Activated CD4-positive, alpha-beta T cell treated with anti-CD3 and anti-CD28 coated beads, Interleukin-2, amount 10 ng/mL, durations not matched to agents 7 days and 5 days (primary cell): ENCODE measurements around the gene RNF115. TPM values are rescaled to one million over a fixed set of nuclear protein-coding genes. Genes with fewer than 3 reads are reported as not detected.

Experiments used
- CTCF ChIA-PET: fragments of 350-600 bp; sonication (Branson Sonifier 250); formaldehyde crosslinking; loops from one replicate; lab custom pipeline; 2021; ENCODE audit warnings: antibody characterized with exemption; lab: Charles Lee
- POLR2A ChIA-PET: fragments of 350-600 bp; sonication (Branson Sonifier 250); formaldehyde crosslinking; loops from one replicate; lab custom pipeline; 2021; ENCODE audit warnings: antibody characterized with exemption; lab: Charles Lee
- DNase-seq: peaks from one replicate; pipeline ENCODE4 v3.0.0-alpha.2; 2020
- H3K27ac Mint-ChIP-seq: one replicate; pipeline ENCODE4 v1.8.0; 2021; ENCODE audit warnings: mild to moderate bottlenecking, moderate library complexity, mixed read lengths
- H3K27me3 Mint-ChIP-seq: one replicate; pipeline ENCODE4 v1.8.0; 2021; ENCODE audit warnings: mixed read lengths
- H3K36me3 Mint-ChIP-seq: one replicate; pipeline ENCODE4 v1.8.0; 2021; ENCODE audit warnings: low read depth, mixed read lengths
- H3K4me1 Mint-ChIP-seq: one replicate; pipeline ENCODE4 v1.8.0; 2021; ENCODE audit warnings: mixed read lengths
- H3K4me3 Mint-ChIP-seq: one replicate; pipeline ENCODE4 v1.8.0; 2021; ENCODE audit warnings: mild to moderate bottlenecking, moderate library complexity, mixed read lengths
- H3K9me3 Mint-ChIP-seq: one replicate; pipeline ENCODE4 v1.8.0; 2021; ENCODE audit warnings: mixed read lengths
- total RNA-seq, 2 experiments: library from RNA; stranded (reverse); gene quantifications; one replicate each; pipeline ENCODE4 v1.2.3, GENCODE V29; 2021

Gene RNF115
- total RNA-seq = 10 to 100 TPM; 14.8 to 15.6 TPM

- Mint-ChIP-seq H3K27ac (peak within 1 kb of the TSS; percentile 95), H3K27me3 (no peaks in the 10 kb centered on the region), H3K4me3 (peak within 1 kb of the TSS; percentile 96), H3K4me1 (peaks cover 37% of the 10 kb centered on the region), H3K36me3 (peaks cover 37% of the 10 kb centered on the region), H3K9me3 (no peaks in the 10 kb centered on the region)
- DNase-seq = peak; percentile 92
- POLR2A ChIA-PET = no interaction called here
- CTCF ChIA-PET = interaction anchor here (0.9 to 4.2 kb wide), 5 partner anchors 11 to 198 kb away, joined by 3 to 24 read pairs (median 5); partner anchors contain the start of genes HJV and NUDT17
Observed at GRCh38 chr1:145823565-145824498, at the start of gene RNF115, which contains the start of gene POLR3C. RNF115 (minus strand) TSS chr1:145824095; CDS start chr1:145823873, 222 bp downstream. POLR3C (plus strand) TSS chr1:145824200; CDS start chr1:145825777, 1,577 bp downstream.

- Mint-ChIP-seq H3K27ac (peak overlapping the region; percentile 63), H3K4me1 (peaks cover 18% of the 10 kb centered on the region), H3K4me3 (peak overlapping the region; percentile 66), H3K36me3 (no peaks in the 10 kb centered on the region), H3K9me3 (no peaks in the 10 kb centered on the region), H3K27me3 (peaks cover 50% of the 10 kb centered on the region)
- ChIA-PET POLR2A (interaction anchor here (0.6 to 1.1 kb wide), 2 partner anchors 13 to 16 kb away, joined by 3 read pairs; no protein-coding TSS in a partner anchor), CTCF (interaction anchor here (1.0 to 6.8 kb wide), 8 partner anchors 9 to 55 kb away, joined by 3 to 63 read pairs (median 8); partner anchors contain the start of genes ANKRD35, NUDT17, PIAS3 and RBM8A)
- peak; percentile 49 for DNase-seq
Observed at GRCh38 chr1:145871994-145872924, 48.4 kb upstream of the RNF115 start.

- no peak overlapping the region for H3K27ac Mint-ChIP-seq
- no peaks in the 10 kb centered on the region for H3K36me3 Mint-ChIP-seq
- H3K9me3 Mint-ChIP-seq = no peaks in the 10 kb centered on the region
- DNase-seq = no peak
- H3K27me3 Mint-ChIP-seq = peaks cover 45% of the 10 kb centered on the region
- peaks cover 18% of the 10 kb centered on the region for H3K4me1 Mint-ChIP-seq
- ChIA-PET CTCF (interaction anchor here (2.7 to 6.8 kb wide), 2 partner anchors 15 to 22 kb away, joined by 19 to 63 read pairs; partner anchors contain the start of genes ANKRD35 and NUDT17), POLR2A (interaction anchor here (0.6 kb wide), 1 partner anchor 29 kb away, joined by 3 read pairs; no protein-coding TSS in a partner anchor)
- no peak overlapping the region for H3K4me3 Mint-ChIP-seq
Observed at GRCh38 chr1:145868232-145868631, 44.3 kb upstream of the RNF115 start.

DNA sequence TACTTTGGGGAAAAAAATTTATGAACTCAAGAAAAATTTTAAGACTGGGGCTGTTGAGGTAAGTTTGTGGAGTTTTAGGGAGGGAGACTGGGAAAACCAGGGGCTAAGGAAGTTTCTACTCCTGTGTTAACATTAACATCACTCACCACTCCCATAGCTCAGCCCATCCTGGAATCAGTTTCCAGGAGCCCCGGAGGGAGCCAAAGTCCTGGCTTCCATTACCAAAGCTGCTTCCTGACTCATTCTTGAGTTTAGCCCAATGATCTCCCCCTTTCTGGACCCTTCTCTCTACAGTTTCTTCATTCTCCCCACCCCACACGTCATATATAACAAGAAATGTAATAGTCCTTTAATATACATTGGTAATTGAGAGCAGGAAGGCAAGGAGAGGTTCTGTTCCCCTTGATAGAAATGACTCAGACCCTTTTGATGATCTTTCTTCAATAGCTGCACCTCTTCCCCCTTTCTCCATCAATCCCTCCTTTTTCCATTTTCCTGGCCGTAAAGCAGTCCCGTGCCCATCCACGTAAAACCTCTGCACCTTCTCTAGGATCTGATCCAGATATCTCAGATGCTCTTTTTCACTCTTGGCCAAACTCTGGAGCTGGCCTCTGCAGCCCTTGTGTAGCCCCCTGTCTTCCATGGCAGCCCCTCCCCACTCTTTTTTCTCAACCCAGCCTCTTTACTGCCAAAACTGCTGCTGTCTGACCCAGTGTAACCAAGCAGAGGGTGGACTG, 39.6 kb upstream of the RNF115 start:
- H3K27ac Mint-ChIP-seq = no peak overlapping the region
- peaks cover 33% of the 10 kb centered on the region for H3K27me3 Mint-ChIP-seq
- no peak overlapping the region for H3K4me3 Mint-ChIP-seq
- ChIA-PET POLR2A (no interaction called here), CTCF (interaction anchor here (0.6 to 1.4 kb wide), 10 partner anchors 9 to 169 kb away, joined by 3 to 5 read pairs (median 3); partner anchors contain the start of gene NUDT17)
- no peaks in the 10 kb centered on the region for H3K9me3 Mint-ChIP-seq
- peaks cover 8% of the 10 kb centered on the region for H3K4me1 Mint-ChIP-seq
- no peaks in the 10 kb centered on the region for H3K36me3 Mint-ChIP-seq
- DNase-seq = no peak

GRCh38 chr1:145859491-145860023, 35.7 kb upstream of the RNF115 start:
- Mint-ChIP-seq H3K4me1 (peaks cover 24% of the 10 kb centered on the region), H3K27ac (peak overlapping the region; percentile 88), H3K9me3 (no peaks in the 10 kb centered on the region), H3K36me3 (peaks cover 11% of the 10 kb centered on the region), H3K4me3 (peak overlapping the region; percentile 91), H3K27me3 (peaks cover 10% of the 10 kb centered on the region)
- ChIA-PET POLR2A (interaction anchor here (0.9 to 1.5 kb wide), 4 partner anchors 10 to 394 kb away, joined by 3 to 5 read pairs (median 4); partner anchors contain the start of gene RBM8A), CTCF (interaction anchor here (0.6 to 8.4 kb wide), 14 partner anchors 8 to 159 kb away, joined by 3 to 141 read pairs (median 5); partner anchors contain the start of genes ANKRD35, LIX1L and NUDT17)
- peak; percentile 80 for DNase-seq

DNA sequence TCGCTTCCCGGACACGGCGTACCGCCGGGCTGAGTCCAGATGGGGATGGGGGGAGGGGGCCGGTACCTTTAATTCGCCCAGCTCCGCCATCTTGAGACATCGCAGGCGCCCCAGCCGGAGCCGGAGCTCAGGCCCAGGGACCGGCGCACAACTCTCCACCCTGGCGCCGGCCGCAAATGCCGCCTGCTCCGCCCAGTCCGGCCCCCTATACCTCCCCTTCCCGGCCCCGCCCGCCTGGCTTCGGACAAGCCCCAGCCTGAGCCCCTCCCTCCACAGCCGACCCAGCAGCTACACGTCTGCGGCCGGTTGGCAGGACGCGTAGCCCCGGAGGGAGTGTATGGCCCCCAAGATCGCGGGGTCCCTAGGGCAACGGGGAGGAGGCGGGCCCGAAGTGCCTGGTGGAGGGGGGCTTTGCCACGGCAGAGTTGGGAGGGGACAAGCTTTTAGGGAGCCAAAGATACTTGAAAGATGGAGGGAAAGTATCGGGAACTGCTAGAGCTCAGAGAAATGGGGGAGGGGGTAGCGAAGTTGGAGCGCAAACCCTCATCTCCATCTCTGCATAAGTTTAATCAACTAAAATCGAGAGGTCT, 35.1 kb upstream of the RNF115 start, which contains the start of gene PIAS3:
TSS of gene PIAS3 (minus strand) at position 181 of the 590 bp plus-strand sequence. CDS start at position 90, 91 bp downstream.
- ChIA-PET CTCF (interaction anchor here (0.6 to 8.4 kb wide), 15 partner anchors 9 to 173 kb away, joined by 3 to 141 read pairs (median 4); partner anchors contain the start of genes ANKRD35 and NUDT17), POLR2A (interaction anchor here (0.9 to 1.5 kb wide), 4 partner anchors 10 to 394 kb away, joined by 3 to 5 read pairs (median 4); partner anchors contain the start of gene RBM8A)
- peaks cover 24% of the 10 kb centered on the region for H3K4me1 Mint-ChIP-seq
- peaks cover 11% of the 10 kb centered on the region for H3K36me3 Mint-ChIP-seq
- H3K9me3 Mint-ChIP-seq = no peaks in the 10 kb centered on the region
- peak within 1 kb of the TSS; percentile 88 for H3K27ac Mint-ChIP-seq
- H3K4me3 Mint-ChIP-seq = peak within 1 kb of the TSS; percentile 91
- peaks cover 10% of the 10 kb centered on the region for H3K27me3 Mint-ChIP-seq
- DNase-seq = peak; percentile 87

- ChIA-PET CTCF (interaction anchor here (0.6 to 8.4 kb wide), 15 partner anchors 9 to 174 kb away, joined by 3 to 141 read pairs (median 5); partner anchors contain the start of genes ANKRD35 and NUDT17), POLR2A (interaction anchor here (1.0 to 1.5 kb wide), 3 partner anchors 9 to 393 kb away, joined by 3 to 5 read pairs (median 4); partner anchors contain the start of gene RBM8A)
- Mint-ChIP-seq H3K4me1 (peaks cover 24% of the 10 kb centered on the region), H3K27me3 (peaks cover 5% of the 10 kb centered on the region), H3K4me3 (peak overlapping the region; percentile 91), H3K9me3 (no peaks in the 10 kb centered on the region), H3K36me3 (peaks cover 15% of the 10 kb centered on the region), H3K27ac (peak overlapping the region; percentile 88)
- DNase-seq = peak; percentile 55
Observed at GRCh38 chr1:145858238-145858900, 34.5 kb upstream of the RNF115 start.

DNA sequence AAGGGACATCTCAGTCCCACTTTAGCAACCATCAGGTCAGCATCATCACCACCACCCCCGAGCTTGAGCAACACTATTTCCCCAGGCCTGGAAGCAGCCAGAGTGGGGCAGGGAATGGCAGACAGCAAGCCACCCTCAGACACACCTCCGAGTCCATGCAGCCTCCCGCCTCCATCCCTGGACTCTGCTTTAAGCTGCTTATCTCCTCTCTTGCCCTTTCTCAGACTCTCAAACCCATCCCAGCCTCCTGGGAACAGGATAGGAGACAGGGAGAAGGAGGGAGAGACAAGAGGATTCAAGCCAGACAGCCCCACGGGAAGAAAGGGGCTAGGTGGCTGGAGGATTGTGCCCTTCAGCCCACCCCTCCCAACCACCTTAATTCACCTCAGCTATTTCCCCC, 33.3 kb upstream of the RNF115 start:
- Mint-ChIP-seq H3K9me3 (no peaks in the 10 kb centered on the region), H3K27ac (no peak overlapping the region), H3K4me3 (peak overlapping the region; percentile 29), H3K27me3 (no peaks in the 10 kb centered on the region), H3K4me1 (peaks cover 24% of the 10 kb centered on the region), H3K36me3 (peaks cover 19% of the 10 kb centered on the region)
- ChIA-PET CTCF (interaction anchor here (0.5 to 8.4 kb wide), 7 partner anchors 9 to 150 kb away, joined by 3 to 141 read pairs (median 5); partner anchors contain the start of gene NUDT17), POLR2A (no interaction called here)
- DNase-seq = no peak

- H3K4me3 Mint-ChIP-seq = no peak overlapping the region
- peaks cover 27% of the 10 kb centered on the region for H3K36me3 Mint-ChIP-seq
- no peak overlapping the region for H3K27ac Mint-ChIP-seq
- DNase-seq = no peak
- no peaks in the 10 kb centered on the region for H3K27me3 Mint-ChIP-seq
- ChIA-PET POLR2A (no interaction called here), CTCF (interaction anchor here (8.4 kb wide), 1 partner anchor 8 kb away, joined by 141 read pairs; the partner anchor contains the start of gene NUDT17)
- peaks cover 24% of the 10 kb centered on the region for H3K4me1 Mint-ChIP-seq
- no peaks in the 10 kb centered on the region for H3K9me3 Mint-ChIP-seq
Observed at GRCh38 chr1:145855426-145855948, 31.6 kb upstream of the RNF115 start.
